Bronchial epithelial cell (primary cell): ENCODE data around the gene TP53I13. TPM values are rescaled to one million over a fixed set of nuclear protein-coding genes. Genes with fewer than 3 reads are reported as not detected.

Source experiments
- DNase-seq: peaks from one replicate; pipeline ENCODE4 v3.0.0-alpha.2; 2010; ENCODE audit warnings: low read depth
- FAIRE-seq: peaks from 2 replicates; lab custom pipeline; 2011; peaks lifted over from hg19 to GRCh38; lab: Jason Lieb, UNC
- H3K27me3 ChIP-seq: 2 replicates; pipeline ENCODE4 v1.5.1; 2011; ENCODE audit warnings: low read length; ENCODE audit not compliant: control insufficient read depth, insufficient read depth
- H3K36me3 ChIP-seq: 2 replicates; pipeline ENCODE4 v1.5.1; 2011; ENCODE audit warnings: low read length; ENCODE audit not compliant: control insufficient read depth, insufficient read depth
- H3K4me3 ChIP-seq: 2 replicates; pipeline ENCODE4 v1.5.1; 2011; ENCODE audit warnings: mild to moderate bottlenecking, low read depth, low read length, control low read depth
- total RNA-seq: library from RNA; depleted of rRNA; stranded (reverse); fragments of >200 nt; gene quantifications from 2 replicates; pipeline ENCODE4 v1.2.1, GENCODE V29; 2014
- TF ChIP-seq, protein P1 (sequence below): IDR thresholded peaks from 2 replicates; pipeline ENCODE4 v1.5.1; 2011; ENCODE audit warnings: mild to moderate bottlenecking, moderate library complexity, low read length, control low read depth, inconsistent platforms; ENCODE audit not compliant: insufficient read depth, severe bottlenecking

Gene TP53I13
- total RNA-seq, 1 donor from 2014 or later, result 25.3 TPM

DNA sequence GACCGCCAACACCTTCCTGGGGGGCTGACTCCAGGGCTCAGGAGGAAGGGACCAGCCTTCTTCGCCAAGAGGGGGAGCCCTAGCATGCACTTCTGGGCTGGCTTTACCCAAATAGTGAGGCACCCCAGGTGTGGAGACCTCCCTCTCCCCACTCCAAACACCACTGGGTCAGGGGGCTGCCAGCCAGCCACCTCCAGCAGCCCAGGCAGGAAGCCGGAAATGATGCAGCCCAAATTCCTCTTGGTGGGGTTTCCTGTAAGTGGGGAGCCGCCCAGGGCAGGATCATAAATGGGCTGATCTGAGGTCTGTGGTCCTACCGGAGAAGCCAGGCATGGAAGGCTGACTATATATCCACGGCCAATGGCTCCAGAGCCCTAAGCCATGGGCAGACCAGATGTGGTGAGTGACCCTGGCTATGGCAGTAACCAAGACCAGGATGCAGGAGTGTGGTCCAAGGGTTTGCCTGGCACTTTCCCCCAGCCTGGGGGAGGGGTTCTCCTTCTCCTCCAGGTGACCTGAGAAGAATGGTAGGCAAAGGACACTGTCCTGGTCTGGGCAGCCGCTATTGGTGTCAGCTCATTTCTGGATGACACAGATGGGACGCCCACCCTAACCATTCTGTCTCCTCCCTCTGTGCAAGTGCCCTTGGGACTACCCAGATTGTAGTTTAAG lies 16.7 kb downstream of the TP53I13 start:
- DNase-seq (no peak), FAIRE-seq (peak; percentile 75)
- TF ChIP-seq, protein P1, sequence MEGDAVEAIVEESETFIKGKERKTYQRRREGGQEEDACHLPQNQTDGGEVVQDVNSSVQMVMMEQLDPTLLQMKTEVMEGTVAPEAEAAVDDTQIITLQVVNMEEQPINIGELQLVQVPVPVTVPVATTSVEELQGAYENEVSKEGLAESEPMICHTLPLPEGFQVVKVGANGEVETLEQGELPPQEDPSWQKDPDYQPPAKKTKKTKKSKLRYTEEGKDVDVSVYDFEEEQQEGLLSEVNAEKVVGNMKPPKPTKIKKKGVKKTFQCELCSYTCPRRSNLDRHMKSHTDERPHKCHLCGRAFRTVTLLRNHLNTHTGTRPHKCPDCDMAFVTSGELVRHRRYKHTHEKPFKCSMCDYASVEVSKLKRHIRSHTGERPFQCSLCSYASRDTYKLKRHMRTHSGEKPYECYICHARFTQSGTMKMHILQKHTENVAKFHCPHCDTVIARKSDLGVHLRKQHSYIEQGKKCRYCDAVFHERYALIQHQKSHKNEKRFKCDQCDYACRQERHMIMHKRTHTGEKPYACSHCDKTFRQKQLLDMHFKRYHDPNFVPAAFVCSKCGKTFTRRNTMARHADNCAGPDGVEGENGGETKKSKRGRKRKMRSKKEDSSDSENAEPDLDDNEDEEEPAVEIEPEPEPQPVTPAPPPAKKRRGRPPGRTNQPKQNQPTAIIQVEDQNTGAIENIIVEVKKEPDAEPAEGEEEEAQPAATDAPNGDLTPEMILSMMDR, result peak; percentile 42
- H3K27me3 ChIP-seq, result no peaks in the 10 kb centered on the region
- no peak overlapping the region for H3K4me3 ChIP-seq
- H3K36me3 ChIP-seq, result peaks cover 13% of the 10 kb centered on the region

DNA sequence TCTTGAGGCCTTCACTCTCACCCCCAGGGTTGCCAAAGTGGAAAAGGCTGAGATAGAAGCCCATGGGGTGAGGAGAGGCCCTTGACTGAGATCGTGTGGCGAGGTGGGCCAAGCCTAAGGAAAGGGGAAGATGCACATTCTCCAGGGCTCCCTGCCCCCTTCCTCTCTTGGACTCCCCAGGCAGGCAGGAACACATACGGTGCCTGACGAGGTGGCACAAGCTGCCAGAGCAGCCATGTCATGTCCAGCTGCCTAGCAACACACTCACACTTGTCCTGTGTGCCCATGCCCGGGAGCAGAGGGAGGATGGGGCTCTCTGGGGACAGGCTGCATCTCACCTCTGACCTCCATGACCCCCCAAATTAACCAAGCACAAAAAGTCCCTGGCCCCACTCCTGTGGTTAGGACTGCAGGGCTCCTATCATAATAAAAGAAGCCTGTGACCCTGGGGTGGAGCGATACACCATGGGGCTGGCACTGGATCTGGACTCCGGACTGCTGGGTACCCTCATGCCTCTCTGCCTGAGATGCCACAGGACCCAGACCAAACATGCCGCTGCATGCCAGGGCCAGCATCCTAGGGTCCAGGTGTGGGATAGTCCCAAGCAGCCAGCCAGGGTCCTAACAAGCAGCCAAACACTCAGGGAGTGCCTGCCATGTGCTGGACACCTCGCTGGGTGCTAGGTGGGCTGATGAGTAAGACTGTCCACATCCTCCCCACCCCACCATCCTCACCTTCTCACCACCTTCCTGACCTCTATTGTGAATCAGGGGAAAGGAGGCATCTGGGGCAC lies 18.4 kb downstream of the TP53I13 start:
- H3K4me3 ChIP-seq, result no peak overlapping the region
- DNase-seq (no peak), FAIRE-seq (no peak)
- TF ChIP-seq, protein P1, result no peak
- no peaks in the 10 kb centered on the region for H3K27me3 ChIP-seq
- H3K36me3 ChIP-seq, result peaks cover 7% of the 10 kb centered on the region

DNA sequence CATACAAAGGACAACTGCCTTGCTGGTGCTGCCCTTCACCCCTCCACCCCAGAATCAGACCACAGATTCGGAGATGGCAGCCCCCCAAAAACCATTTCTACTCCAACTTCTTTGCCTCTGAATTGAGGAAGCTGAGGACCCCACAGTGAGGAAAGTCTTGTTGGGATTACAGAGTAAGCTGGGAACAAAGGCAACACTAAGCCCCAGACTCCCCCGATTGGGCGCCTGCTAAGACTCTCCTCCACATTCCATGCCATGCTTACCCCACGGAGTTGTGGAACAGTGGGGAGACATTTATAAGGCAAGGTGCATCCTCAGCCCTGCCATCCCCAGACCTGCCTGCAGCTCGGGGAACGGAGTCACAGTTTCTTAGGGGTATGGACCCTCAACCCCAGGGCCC lies 19.1 kb downstream of the TP53I13 start:
- no peak for FAIRE-seq
- DNase-seq, result no peak
- Histone ChIP-seq H3K36me3 (peaks cover 4% of the 10 kb centered on the region), H3K27me3 (no peaks in the 10 kb centered on the region), H3K4me3 (no peak overlapping the region)
- TF ChIP-seq, protein P1, result no peak

DNA sequence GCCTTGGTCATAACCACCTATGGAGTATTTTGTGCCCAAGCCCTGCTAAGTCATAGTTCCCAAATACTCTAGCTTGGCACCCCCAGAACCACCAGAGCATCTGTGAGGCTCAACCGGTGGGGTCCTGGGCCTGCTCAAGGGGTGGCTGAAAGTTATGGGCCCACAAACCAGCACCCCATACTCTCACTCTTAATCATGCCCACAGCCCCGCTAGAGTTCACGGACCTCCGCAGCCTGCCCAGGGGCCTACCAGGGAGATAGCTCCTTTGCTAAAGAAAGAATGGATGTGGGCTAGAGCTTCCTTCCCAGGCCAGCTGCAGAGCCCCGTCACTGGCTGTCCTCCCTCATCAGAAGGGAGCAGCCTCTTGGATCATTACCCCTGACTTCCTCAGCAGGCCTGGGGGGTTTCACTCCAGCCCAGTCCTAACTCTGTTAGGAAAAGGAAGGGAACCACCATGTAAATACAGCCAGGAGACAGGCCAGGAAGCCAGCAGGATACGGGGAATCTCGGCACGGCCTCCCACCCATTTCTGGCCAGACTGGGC lies 19.6 kb downstream of the TP53I13 start:
- DNase-seq (no peak), FAIRE-seq (no peak)
- H3K27me3 ChIP-seq, result no peaks in the 10 kb centered on the region
- TF ChIP-seq, protein P1, result no peak
- peak overlapping the region; percentile 76 for H3K4me3 ChIP-seq
- peaks cover 1% of the 10 kb centered on the region for H3K36me3 ChIP-seq

DNA sequence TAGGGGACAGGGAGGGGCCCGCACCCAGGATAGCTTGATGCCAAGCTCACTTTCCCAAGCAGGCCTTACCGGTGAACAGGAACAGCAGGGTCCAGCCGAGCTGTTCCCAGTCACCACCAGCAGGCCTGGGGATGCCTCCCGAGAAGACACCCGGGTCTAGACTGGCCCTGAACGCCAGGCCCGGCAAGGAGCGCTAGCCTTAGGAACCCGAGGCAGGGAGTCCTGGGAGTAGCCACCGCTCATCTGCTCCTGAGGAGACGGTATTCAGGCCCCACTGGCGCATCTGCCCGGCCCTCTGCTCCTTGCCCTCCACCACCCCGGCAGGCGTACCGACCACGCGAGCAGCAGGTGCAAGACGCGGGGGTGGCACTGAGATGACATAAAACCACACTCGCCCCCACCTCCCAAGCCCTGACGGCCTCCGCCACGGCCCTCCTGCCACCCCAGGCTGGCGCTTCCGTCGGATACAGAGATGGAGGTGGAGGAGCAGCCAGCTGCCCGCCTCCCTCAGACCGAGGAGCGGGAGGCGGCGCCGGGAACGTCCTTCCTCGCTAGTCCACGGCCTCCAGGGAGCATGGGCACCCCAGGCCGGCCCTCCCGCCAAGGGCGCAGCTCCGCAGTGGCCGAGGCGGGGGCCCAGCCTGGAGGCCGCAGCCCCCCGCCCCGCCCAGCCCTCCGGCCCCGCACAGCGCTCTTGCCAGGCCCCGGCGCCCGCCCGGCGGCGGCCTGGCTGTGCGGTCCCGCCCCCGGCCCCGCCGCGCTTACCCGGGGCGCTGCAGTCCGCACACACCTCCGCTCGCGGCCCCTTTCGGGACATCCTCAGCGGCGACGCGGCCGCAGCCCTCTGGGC lies 20.3 kb downstream of the TP53I13 start:
- no peak for FAIRE-seq
- no peak for DNase-seq
- no peaks in the 10 kb centered on the region for H3K27me3 ChIP-seq
- TF ChIP-seq, protein P1, result no peak
- H3K36me3 ChIP-seq, result no peaks in the 10 kb centered on the region
- H3K4me3 ChIP-seq, result peak overlapping the region; percentile 76
